GM12873 (cell line): ENCODE results near the gene MED27.

ENCODE experiments used
- TF ChIP-seq, protein P1 (sequence below): IDR thresholded peaks from 2 replicates; pipeline ENCODE4 v1.5.1; 2012; ENCODE audit warnings: low read depth, mild to moderate bottlenecking, moderate library complexity, low read length, control low read depth; ENCODE audit not compliant: insufficient read depth; ENCODE audit errors: missing control alignments

Gene MED27

DNA sequence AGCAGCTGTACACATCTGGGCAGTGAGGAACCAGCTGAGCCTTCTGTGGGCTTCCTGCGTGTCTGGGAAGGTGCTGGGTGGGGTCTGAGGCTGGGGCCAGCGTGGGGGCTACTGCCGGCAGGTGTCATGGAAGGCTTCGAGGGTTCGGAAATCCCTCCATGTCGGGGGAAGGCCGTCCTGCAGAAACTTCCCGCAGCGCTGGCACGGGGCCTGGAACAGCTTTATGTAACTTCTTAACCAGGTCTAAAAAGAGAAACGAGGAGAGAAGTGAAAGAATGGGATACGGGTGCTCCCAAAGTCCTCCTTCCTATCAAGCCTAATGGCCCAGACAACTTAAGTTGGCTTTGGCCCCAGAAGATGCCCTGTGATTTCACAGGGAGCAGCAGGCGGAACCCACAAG, 219.2 kb downstream of the MED27 start:
- TF ChIP-seq, protein P1, sequence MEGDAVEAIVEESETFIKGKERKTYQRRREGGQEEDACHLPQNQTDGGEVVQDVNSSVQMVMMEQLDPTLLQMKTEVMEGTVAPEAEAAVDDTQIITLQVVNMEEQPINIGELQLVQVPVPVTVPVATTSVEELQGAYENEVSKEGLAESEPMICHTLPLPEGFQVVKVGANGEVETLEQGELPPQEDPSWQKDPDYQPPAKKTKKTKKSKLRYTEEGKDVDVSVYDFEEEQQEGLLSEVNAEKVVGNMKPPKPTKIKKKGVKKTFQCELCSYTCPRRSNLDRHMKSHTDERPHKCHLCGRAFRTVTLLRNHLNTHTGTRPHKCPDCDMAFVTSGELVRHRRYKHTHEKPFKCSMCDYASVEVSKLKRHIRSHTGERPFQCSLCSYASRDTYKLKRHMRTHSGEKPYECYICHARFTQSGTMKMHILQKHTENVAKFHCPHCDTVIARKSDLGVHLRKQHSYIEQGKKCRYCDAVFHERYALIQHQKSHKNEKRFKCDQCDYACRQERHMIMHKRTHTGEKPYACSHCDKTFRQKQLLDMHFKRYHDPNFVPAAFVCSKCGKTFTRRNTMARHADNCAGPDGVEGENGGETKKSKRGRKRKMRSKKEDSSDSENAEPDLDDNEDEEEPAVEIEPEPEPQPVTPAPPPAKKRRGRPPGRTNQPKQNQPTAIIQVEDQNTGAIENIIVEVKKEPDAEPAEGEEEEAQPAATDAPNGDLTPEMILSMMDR: no peak

DNA sequence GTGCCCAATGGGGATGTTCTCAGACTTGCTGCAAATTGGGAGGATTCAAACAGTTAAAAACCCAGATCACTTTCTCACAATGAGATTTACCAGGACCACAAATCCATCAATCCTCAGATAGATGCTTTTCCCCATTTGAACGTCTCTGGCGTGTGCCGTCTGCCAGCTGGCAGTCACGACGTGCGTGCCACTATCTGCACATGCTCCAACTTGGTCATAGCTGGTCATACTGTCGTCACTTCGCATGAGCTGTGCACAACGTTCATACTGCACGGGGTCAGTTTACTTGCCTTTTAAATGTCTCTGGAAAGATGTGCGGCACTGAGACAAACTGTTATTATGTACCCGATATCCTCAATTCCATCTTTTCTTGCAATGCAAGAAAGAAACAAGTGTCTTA, 221.5 kb downstream of the MED27 start:
- TF ChIP-seq, protein P1: no peak

DNA sequence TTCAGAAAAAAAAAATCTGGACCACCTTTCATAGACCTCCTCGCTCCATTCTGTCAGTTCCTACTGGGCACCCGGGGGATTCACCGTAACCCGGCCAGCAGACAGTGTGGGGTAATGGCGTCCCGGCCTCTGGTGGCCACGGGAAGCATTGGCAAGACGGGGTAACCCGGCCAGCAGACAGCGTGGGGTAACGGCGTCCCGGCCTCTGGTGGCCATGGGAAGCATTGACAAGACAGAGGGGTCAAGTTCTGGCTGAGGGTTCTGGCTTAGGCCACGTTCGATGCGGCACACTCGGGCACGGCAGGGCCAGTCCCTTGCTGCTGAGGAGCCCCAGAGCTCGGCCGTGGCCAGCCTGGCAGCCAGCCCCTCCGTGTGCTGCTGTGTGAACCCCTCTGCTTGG, 223.6 kb downstream of the MED27 start:
- TF ChIP-seq, protein P1: no peak

DNA sequence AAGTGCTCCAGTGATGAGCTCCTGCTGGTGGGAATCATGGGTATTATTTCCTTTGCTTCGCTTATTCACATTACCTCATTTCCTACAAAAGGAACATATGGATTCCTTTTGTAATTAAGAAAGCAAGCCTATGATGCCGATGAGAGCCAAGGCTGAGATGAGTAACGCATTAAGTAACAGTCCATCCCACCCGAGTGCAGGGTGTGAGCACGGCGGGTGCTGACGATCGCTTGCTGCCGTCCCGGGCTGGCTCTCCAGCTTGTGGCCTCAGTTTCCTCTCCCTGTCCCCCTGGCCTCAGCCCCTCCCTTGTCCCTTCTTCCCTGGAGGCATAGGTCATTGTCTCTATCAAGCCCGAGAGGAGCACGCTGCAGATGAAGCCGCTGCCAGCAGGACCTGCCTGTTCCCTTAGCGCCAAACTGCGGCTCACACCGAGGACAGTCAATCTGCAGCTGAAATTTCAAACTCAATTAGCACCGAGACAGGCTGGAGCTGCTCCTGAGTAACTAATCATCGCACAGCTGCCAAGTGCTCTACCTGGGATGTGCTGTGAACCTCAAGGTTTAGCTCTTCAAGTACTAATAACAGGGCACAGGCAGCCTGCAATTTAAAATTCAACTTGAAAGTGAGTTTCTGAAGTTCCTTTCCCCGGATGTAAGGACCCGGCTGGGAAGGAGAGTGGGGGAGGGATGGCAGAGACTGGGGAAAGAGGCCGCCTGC, 224.6 kb downstream of the MED27 start:
- TF ChIP-seq, protein P1: no peak

DNA sequence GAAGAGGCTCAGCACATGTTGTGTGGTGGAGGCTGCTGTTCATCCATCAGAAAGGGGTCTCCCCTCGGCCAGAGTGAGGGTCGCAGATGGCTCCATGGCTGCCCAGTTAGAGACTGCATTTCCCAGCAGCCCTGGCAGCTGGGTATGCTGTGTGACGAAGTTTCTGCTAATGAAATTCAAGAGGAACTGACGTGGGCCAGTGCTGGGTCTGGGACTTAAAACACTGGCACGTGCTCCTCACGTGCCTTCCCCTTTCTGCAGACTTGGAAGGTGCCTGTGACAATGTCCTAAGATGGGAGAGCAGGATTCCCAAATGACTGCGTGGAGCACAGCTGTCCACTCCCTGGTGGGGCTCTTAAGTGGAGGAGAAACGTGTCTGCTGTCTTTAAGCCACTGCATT, 225.3 kb downstream of the MED27 start:
- TF ChIP-seq, protein P1: no peak

DNA sequence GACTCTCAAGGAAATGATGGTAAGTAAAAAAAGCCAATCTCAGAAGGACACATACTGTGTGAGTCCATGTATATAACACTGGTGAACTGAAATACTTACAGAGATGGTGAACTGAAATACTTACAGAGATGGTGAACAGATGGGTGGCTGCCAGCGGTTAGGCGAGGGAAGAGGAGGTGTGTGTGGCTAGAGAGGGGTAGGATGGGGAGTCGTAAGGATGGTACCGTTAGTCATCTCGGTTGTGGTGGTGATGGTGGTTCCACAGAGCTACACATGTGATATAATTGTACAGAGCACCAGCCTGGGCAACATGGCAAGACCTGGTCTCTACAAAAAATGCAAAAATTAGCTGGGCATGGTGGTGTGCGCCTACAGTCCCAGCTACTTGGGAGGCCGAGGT, 226.2 kb downstream of the MED27 start:
- TF ChIP-seq, protein P1: no peak

DNA sequence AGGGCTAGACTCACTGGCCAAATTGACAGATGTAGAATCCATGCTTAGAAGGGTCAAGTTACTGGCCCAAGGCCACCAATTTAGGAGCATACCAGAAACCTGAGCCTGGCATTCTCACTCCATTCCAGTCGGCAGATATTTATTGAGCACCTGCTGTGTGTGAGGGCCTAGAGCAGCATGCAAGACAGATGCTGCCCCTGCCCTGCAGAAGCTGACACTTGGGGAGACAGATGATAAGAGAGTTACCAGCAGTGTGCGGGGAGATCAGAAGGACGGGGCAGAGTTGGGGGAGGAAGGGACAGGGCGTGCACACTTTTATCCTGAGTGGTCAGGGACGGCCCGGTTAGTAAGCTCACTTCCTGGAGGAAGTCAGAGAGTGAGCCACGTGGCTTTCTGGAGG, 228.3 kb downstream of the MED27 start:
- TF ChIP-seq, protein P1: no peak
